HEK293 (cell line): Measurements from ENCODE around the gene CCDC117.
A peak's percentile ranks its signal among the peaks of the same experiment; 100 is the strongest.

Experiments
- CTCF ChIA-PET: fragments of 350-600 bp; formaldehyde crosslinking; extraction: SDS; loops from one replicate; lab custom pipeline; 2021; ENCODE audit warnings: antibody characterized with exemption; lab: Yijun Ruan, JAX
- POLR2A ChIA-PET: fragments of 300-600 bp; formaldehyde crosslinking; extraction: SDS; loops from one replicate; lab custom pipeline; 2020; ENCODE audit warnings: antibody characterized with exemption, inconsistent platforms; lab: Yijun Ruan, JAX
- H3K27ac ChIP-seq: fragments of 200-500 bp; sonication (Bioruptor generic); 2 replicates; pipeline ENCODE4 v1.5.1; 2014; ENCODE audit warnings: low read depth, low read length, control low read depth, inconsistent platforms; ENCODE audit errors: extremely low read depth
- H3K36me3 ChIP-seq, 2 experiments: fragments of 200-500 bp in 1 of 2; sonication (Bioruptor generic) in 1 of 2; 1 replicate in 1 of 2; 2 replicates in 1 of 2; pipeline ENCODE4 v1.5.1; 2014 to 2017; ENCODE audit warnings: inconsistent platforms in 2 of 2, low read length in 2 of 2; ENCODE audit not compliant: control insufficient read depth in 2 of 2, insufficient read depth in 1 of 2
- H3K4me1 ChIP-seq: fragments of 200-500 bp; sonication (Bioruptor generic); 2 replicates; pipeline ENCODE4 v1.5.1; 2014; ENCODE audit warnings: mild to moderate bottlenecking, low read length, inconsistent platforms; ENCODE audit not compliant: control insufficient read depth, insufficient read depth
- H3K4me3 ChIP-seq: 2 replicates; pipeline ENCODE4 v1.5.1; 2011; ENCODE audit warnings: low read depth, mild to moderate bottlenecking, control low read depth, low read length, moderate library complexity
- H3K9me3 ChIP-seq: fragments of 200-500 bp; sonication (Bioruptor generic); 2 replicates; pipeline ENCODE4 v1.5.1; 2014; ENCODE audit warnings: low read depth, low read length, inconsistent platforms; ENCODE audit not compliant: control insufficient read depth, insufficient read depth
- GLI2 ChIP-seq: fragments of 450-650 bp; formaldehyde crosslinking; IDR thresholded peaks from 2 replicates; pipeline ENCODE4; 2017; ENCODE audit warnings: missing biosample characterization, missing genetic modification characterization, low read depth, borderline replicate concordance
- KLF8 ChIP-seq: fragments of 450-650 bp; formaldehyde crosslinking; IDR thresholded peaks from 2 replicates; pipeline ENCODE4 v1.5.1; 2016; ENCODE audit warnings: missing biosample characterization, missing genetic modification characterization
- MYNN ChIP-seq: fragments of 450-650 bp; formaldehyde crosslinking; IDR thresholded peaks from 2 replicates; pipeline ENCODE4 v1.5.1; 2016; ENCODE audit warnings: missing biosample characterization, missing genetic modification characterization, borderline replicate concordance
- PRDM1 ChIP-seq: fragments of 450-650 bp; formaldehyde crosslinking; IDR thresholded peaks from 2 replicates; pipeline ENCODE4; 2016; ENCODE audit warnings: missing biosample characterization, missing genetic modification characterization
- ZFP37 ChIP-seq: fragments of 450-650 bp; formaldehyde crosslinking; IDR thresholded peaks from 2 replicates; pipeline ENCODE4 v1.5.1; 2016; ENCODE audit warnings: missing biosample characterization, missing genetic modification characterization
- ZFP69B ChIP-seq: fragments of 450-650 bp; formaldehyde crosslinking; IDR thresholded peaks from 2 replicates; pipeline ENCODE4 v1.5.1; 2016; ENCODE audit warnings: missing biosample characterization, missing genetic modification characterization
- ZNF132 ChIP-seq: fragments of 450-650 bp; formaldehyde crosslinking; IDR thresholded peaks from 2 replicates; pipeline ENCODE4 v1.5.1; 2017; ENCODE audit warnings: missing biosample characterization, missing genetic modification characterization, borderline replicate concordance
- ZNF155 ChIP-seq: fragments of 450-650 bp; formaldehyde crosslinking; IDR thresholded peaks from 2 replicates; pipeline ENCODE4 v1.5.1; 2016; ENCODE audit warnings: missing biosample characterization, missing genetic modification characterization
- ZNF174 ChIP-seq: fragments of 450-650 bp; formaldehyde crosslinking; IDR thresholded peaks from 2 replicates; pipeline ENCODE4 v1.5.0; 2017; ENCODE audit warnings: missing biosample characterization, mild to moderate bottlenecking, missing genetic modification characterization
- ZNF202 ChIP-seq: fragments of 450-650 bp; formaldehyde crosslinking; IDR thresholded peaks from 2 replicates; pipeline ENCODE4 v1.5.1; 2016; ENCODE audit warnings: missing biosample characterization, missing genetic modification characterization, borderline replicate concordance
- ZNF211 ChIP-seq: fragments of 450-650 bp; formaldehyde crosslinking; IDR thresholded peaks from 2 replicates; pipeline ENCODE4 v1.5.1; 2016; ENCODE audit warnings: low read depth, missing biosample characterization, missing genetic modification characterization
- ZNF221 ChIP-seq: fragments of 450-650 bp; formaldehyde crosslinking; IDR thresholded peaks from 2 replicates; pipeline ENCODE4 v1.5.1; 2017; ENCODE audit warnings: missing biosample characterization, missing genetic modification characterization, borderline replicate concordance
- ZNF274 ChIP-seq, 2 experiments: fragments of 200-500 bp in 1 of 2; fragments of 450-650 bp in 1 of 2; sonication (Bioruptor generic) in 1 of 2; formaldehyde crosslinking in 1 of 2; IDR thresholded peaks; 2 replicates each; pipeline versions ENCODE4 v1.5.1 to v1.6.1; 2014 to 2016; ENCODE audit warnings: borderline replicate concordance in 1 of 2, inconsistent platforms in 1 of 2, low read length in 1 of 2, missing biosample characterization in 1 of 2, missing genetic modification characterization in 1 of 2
- ZNF292 ChIP-seq: fragments of 450-650 bp; formaldehyde crosslinking; IDR thresholded peaks from 2 replicates; pipeline ENCODE4 v1.5.1; 2016; ENCODE audit warnings: low read depth, missing biosample characterization, missing genetic modification characterization, borderline replicate concordance
- ZNF530 ChIP-seq: fragments of 450-650 bp; formaldehyde crosslinking; IDR thresholded peaks from 2 replicates; pipeline ENCODE4 v1.5.1; 2016; ENCODE audit warnings: low read depth, missing biosample characterization, missing genetic modification characterization
- ZNF561 ChIP-seq: fragments of 450-650 bp; IDR thresholded peaks from 2 replicates; pipeline ENCODE4 v1.5.1; 2018; ENCODE audit warnings: missing biosample characterization, missing genetic modification characterization, borderline replicate concordance
- ZNF660 ChIP-seq: fragments of 450-650 bp; IDR thresholded peaks from 2 replicates; pipeline ENCODE4 v1.5.1; 2018; ENCODE audit warnings: missing biosample characterization, mild to moderate bottlenecking, missing genetic modification characterization
- TF ChIP-seq, protein P1 (sequence below): fragments of 450-650 bp; formaldehyde crosslinking; IDR thresholded peaks from 2 replicates; pipeline ENCODE4 v1.5.1; 2016; ENCODE audit warnings: missing biosample characterization, missing genetic modification characterization
- TF ChIP-seq, protein P2 (sequence below): fragments of 450-650 bp; formaldehyde crosslinking; IDR thresholded peaks from 2 replicates; pipeline ENCODE4 v1.5.1; 2016; ENCODE audit warnings: missing biosample characterization, missing genetic modification characterization, borderline replicate concordance
- TF ChIP-seq, protein P3 (sequence below): fragments of 450-650 bp; formaldehyde crosslinking; IDR thresholded peaks from 2 replicates; pipeline ENCODE4 v1.5.1; 2016; ENCODE audit warnings: missing biosample characterization, missing genetic modification characterization, borderline replicate concordance

Gene CCDC117

DNA sequence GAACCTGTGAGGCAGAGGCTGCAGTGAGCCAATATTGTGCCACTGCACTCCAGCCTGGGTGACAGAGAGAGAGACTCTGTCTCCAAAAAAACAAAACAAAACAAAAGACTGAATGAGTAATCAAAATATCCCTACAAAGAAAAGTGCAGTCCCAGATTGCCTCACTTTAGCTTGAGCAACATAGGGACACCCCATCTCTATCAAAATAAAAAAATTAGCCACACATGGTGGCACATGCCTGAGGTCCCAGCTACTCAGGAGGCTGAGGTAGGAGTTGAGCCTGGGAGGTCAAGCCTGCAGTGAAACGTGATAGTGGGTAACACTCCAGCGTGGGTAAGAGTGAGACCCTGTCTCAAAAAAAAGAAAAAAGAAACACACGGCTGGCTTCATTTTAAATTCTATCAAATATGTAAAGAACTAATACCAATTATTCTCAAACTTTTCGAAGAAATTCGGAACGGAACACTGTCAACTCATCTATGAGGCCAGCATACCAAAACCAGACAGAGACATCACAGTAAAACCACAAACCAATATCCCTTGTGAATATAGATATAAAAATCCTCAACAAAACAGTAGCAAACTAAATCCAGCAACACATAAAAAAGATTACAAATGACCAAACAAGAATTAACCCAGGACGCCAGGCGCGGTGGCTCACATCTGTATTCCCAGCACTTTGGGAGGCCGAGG, 43.7 kb upstream of the CCDC117 start (continued):
- no peak for TF ChIP-seq ZNF561 (tag by site-specific recombination)
- TF ChIP-seq GLI2 (tag by site-specific recombination), result no peak
- no peak for TF ChIP-seq MYNN (tag by site-specific recombination)
- TF ChIP-seq ZNF274 (IDR thresholded peaks at IDR 0.05; ENCODE audit: low read length), result no peak
- no peak for TF ChIP-seq ZNF274 (tag by site-specific recombination; IDR thresholded peaks at IDR 0.05; ENCODE audit: borderline replicate concordance)
- TF ChIP-seq ZNF174 (tag by site-specific recombination), result no peak
- TF ChIP-seq ZNF221, result no peak
- no peak for TF ChIP-seq ZFP37 (tag by site-specific recombination)

DNA sequence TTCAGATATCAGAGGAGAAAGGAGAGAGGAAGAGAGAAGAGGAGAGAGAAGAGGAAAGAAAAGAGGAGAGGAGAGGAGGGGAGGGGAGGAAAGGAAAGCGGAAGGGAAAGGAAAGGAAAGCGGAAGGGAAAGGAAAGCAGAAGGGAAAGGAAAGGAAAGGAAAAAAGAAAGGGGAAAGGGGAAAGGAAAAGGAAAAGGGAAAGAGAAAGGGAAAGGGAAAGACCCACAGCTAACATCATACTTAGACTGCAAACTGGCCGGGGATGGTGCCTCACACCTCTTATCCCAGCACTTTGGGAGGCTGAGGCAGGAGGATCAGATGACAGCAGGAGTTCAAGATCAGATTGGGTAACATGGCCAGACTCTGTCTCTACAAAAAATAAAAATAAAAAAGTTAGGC, 42.3 kb upstream of the CCDC117 start:
- TF ChIP-seq ZFP69B (tag by site-specific recombination) (no peak), PRDM1 (peak; percentile 100)
- ChIA-PET CTCF (interaction anchor here (0.5 kb wide), 1 partner anchor 31 kb away, joined by 3 read pairs; no protein-coding TSS in a partner anchor), POLR2A (no interaction called here)
- no peaks in the 10 kb centered on the region for H3K9me3 ChIP-seq
- H3K27ac ChIP-seq, result no peak overlapping the region
- H3K4me3 ChIP-seq, result no peak overlapping the region
- no peaks in the 10 kb centered on the region for H3K4me1 ChIP-seq
- H3K36me3 ChIP-seq, result peaks cover 54% of the 10 kb centered on the region in 2 experiments

DNA sequence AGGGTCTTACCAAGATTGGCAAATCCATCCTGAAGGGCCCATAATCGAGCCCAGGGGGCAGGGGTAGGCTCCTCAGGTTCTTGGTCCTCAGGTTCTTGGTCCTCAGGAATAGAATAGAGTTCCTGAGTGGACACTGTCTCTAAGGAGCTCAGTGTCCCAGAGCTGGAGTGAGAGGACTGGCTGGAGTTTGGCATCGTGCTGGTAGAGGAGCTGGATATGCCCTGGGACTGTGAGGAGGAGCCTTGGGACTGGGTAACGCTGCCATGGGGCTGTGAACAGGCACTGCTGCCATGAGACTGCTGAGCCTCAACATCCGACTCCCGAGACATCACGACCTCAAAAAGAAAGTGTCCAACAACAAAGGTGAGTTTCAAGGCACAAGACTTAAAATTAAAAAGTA, 38.1 kb upstream of the CCDC117 start:
- TF ChIP-seq, protein P1, sequence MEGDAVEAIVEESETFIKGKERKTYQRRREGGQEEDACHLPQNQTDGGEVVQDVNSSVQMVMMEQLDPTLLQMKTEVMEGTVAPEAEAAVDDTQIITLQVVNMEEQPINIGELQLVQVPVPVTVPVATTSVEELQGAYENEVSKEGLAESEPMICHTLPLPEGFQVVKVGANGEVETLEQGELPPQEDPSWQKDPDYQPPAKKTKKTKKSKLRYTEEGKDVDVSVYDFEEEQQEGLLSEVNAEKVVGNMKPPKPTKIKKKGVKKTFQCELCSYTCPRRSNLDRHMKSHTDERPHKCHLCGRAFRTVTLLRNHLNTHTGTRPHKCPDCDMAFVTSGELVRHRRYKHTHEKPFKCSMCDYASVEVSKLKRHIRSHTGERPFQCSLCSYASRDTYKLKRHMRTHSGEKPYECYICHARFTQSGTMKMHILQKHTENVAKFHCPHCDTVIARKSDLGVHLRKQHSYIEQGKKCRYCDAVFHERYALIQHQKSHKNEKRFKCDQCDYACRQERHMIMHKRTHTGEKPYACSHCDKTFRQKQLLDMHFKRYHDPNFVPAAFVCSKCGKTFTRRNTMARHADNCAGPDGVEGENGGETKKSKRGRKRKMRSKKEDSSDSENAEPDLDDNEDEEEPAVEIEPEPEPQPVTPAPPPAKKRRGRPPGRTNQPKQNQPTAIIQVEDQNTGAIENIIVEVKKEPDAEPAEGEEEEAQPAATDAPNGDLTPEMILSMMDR (tag by site-specific recombination), result no peak
- TF ChIP-seq ZNF660 (tag by site-specific recombination) (no peak), KLF8 (tag by site-specific recombination) (no peak), ZNF530 (no peak), ZNF155 (tag by site-specific recombination) (no peak), ZNF292 (tag by site-specific recombination) (no peak), ZNF211 (no peak), ZNF561 (tag by site-specific recombination) (no peak), ZNF202 (no peak), ZNF132 (no peak)
- TF ChIP-seq, protein P2, sequence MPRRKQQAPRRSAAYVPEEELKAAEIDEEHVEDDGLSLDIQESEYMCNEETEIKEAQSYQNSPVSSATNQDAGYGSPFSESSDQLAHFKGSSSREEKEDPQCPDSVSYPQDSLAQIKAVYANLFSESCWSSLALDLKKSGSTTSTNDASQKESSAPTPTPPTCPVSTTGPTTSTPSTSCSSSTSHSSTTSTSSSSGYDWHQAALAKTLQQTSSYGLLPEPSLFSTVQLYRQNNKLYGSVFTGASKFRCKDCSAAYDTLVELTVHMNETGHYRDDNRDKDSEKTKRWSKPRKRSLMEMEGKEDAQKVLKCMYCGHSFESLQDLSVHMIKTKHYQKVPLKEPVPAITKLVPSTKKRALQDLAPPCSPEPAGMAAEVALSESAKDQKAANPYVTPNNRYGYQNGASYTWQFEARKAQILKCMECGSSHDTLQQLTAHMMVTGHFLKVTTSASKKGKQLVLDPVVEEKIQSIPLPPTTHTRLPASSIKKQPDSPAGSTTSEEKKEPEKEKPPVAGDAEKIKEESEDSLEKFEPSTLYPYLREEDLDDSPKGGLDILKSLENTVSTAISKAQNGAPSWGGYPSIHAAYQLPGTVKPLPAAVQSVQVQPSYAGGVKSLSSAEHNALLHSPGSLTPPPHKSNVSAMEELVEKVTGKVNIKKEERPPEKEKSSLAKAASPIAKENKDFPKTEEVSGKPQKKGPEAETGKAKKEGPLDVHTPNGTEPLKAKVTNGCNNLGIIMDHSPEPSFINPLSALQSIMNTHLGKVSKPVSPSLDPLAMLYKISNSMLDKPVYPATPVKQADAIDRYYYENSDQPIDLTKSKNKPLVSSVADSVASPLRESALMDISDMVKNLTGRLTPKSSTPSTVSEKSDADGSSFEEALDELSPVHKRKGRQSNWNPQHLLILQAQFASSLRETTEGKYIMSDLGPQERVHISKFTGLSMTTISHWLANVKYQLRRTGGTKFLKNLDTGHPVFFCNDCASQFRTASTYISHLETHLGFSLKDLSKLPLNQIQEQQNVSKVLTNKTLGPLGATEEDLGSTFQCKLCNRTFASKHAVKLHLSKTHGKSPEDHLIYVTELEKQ (tag by site-specific recombination), result no peak
- TF ChIP-seq, protein P3, sequence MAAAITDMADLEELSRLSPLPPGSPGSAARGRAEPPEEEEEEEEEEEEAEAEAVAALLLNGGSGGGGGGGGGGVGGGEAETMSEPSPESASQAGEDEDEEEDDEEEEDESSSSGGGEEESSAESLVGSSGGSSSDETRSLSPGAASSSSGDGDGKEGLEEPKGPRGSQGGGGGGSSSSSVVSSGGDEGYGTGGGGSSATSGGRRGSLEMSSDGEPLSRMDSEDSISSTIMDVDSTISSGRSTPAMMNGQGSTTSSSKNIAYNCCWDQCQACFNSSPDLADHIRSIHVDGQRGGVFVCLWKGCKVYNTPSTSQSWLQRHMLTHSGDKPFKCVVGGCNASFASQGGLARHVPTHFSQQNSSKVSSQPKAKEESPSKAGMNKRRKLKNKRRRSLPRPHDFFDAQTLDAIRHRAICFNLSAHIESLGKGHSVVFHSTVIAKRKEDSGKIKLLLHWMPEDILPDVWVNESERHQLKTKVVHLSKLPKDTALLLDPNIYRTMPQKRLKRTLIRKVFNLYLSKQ (tag by site-specific recombination), result no peak
- CTCF ChIA-PET, result interaction anchor here (0.8 kb wide), 1 partner anchor 26 kb away, joined by 6 read pairs; no protein-coding TSS in a partner anchor
- H3K36me3 ChIP-seq, result peaks cover 29 to 37% of the 10 kb centered on the region in 2 experiments; a peak in 2 of 3 replicates
- H3K4me1 ChIP-seq, result no peaks in the 10 kb centered on the region
- no peak overlapping the region for H3K4me3 ChIP-seq
- POLR2A ChIA-PET, result no interaction called here
- H3K27ac ChIP-seq, result no peak overlapping the region; the same call in 1 of the 2 replicates
- no peaks in the 10 kb centered on the region for H3K9me3 ChIP-seq
